SJCRH30 (cell line): ENCODE measurements around the gene PTPRN. TPM values are rescaled to one million over a fixed set of nuclear protein-coding genes. Genes with fewer than 3 reads are reported as not detected.
A peak's percentile ranks its signal among the peaks of the same experiment; 100 is the strongest.
"Not testable (repeated sequence)": the region's sequence is repeated elsewhere in the genome, so short reads cannot be mapped to it uniquely, and the experiment has no call there.

Source experiments
- DNase-seq, 2 experiments: peaks; one replicate each; pipeline ENCODE4 v3.0.0-alpha.2; 2015 to 2020
- H3K27ac ChIP-seq: fragments of 250-450 bp; sonication (Bioruptor Pico); 2 replicates; pipeline ENCODE4 v1.5.1; 2020; ENCODE audit warnings: mild to moderate bottlenecking, moderate library complexity
- H3K27me3 ChIP-seq: fragments of 250-450 bp; sonication (Bioruptor Pico); 2 replicates; pipeline ENCODE4 v1.5.1; 2020; ENCODE audit warnings: mild to moderate bottlenecking, moderate library complexity
- H3K36me3 ChIP-seq: fragments of 250-450 bp; sonication (Bioruptor Pico); 2 replicates; pipeline ENCODE4 v1.5.1; 2020; ENCODE audit warnings: mild to moderate bottlenecking, moderate library complexity
- H3K4me1 ChIP-seq: fragments of 250-450 bp; sonication (Bioruptor Pico); 2 replicates; pipeline ENCODE4 v1.5.1; 2020; ENCODE audit warnings: mild to moderate bottlenecking, moderate library complexity
- H3K4me3 ChIP-seq: fragments of 250-450 bp; sonication (Bioruptor Pico); 2 replicates; pipeline ENCODE4 v1.5.1; 2020; ENCODE audit warnings: mild to moderate bottlenecking, moderate library complexity
- H3K9me3 ChIP-seq: fragments of 250-450 bp; sonication (Bioruptor Pico); replicated peaks from 2 replicates; pipeline ENCODE4 v1.5.1; 2020; ENCODE audit warnings: mild to moderate bottlenecking, moderate library complexity
- total RNA-seq: library from RNA; depleted of rRNA; stranded (reverse); fragments of >200 nt; shearing (Covaris generic); gene quantifications from 2 replicates; pipeline ENCODE4 v1.2.3, GENCODE V29; 2014

Gene PTPRN
- total RNA-seq, 1 experiment from 2014 or later: not detected

DNA sequence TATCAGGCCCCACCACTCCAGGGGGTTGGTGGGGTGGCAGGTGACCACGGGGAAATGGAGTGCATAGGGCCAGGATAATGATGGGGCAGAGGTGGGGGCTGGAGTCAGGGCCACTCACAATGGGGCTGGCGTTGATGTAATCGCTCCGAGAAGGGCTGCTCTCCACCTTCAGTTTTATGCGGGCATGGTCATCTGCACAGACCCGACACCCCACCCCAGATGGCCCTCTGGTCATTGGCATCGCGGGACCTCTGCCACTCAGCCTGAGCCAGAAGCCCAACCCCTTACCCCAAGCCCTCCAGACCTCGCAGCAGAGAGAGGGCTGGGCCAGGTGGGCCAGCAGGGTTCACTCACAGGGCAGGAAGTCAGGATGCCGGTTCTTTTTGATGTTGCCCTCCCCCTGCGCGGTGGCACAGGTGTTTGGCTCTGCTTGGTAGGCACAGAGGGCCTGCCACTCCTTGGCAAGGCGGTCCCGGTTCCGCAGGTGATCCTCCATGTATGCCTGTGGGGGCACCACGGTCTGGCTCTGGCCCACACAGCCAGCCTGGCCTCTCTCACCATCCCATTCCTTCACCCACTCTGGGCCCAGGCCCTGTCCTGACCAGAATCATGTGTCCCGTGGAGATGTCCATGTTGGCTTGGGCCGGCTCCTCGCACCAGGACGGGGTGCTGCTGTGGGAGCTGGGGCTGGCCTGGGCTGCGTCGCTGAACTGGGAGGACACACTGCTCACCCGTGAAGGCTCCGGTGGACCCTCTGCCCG is 12.4 kb downstream of the PTPRN start:
- DNase-seq: no peak

DNA sequence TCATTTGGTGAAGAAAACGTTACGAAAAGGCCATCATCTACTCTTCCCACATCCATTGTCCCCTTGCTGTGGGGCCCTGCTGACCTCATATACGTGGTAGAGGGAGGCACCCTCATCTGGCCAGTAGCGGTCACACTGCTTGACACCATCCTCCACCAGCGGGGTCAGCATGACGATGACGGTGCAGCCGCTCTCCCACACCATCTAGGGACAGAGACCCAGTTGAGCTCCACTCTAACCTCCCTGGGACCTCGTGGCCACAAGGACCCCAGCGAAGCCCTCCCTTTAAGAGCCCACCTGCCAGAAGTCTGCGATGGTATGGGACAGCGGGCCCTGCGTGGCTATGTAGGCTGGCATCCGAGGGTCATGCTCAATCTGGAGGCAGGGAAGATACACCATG is 13.1 kb downstream of the PTPRN start:
- no peak overlapping the region for H3K4me3 ChIP-seq
- H3K4me1 ChIP-seq: peaks cover 8% of the 10 kb centered on the region
- H3K27me3 ChIP-seq: peaks cover 22% of the 10 kb centered on the region
- no peak overlapping the region for H3K27ac ChIP-seq
- no peak for DNase-seq
- H3K9me3 ChIP-seq: no peaks in the 10 kb centered on the region
- no peaks in the 10 kb centered on the region for H3K36me3 ChIP-seq

More for the DNA sequence above, 12.4 kb downstream of the PTPRN start:
- no peaks in the 10 kb centered on the region for H3K9me3 ChIP-seq
- peaks cover 23% of the 10 kb centered on the region for H3K27me3 ChIP-seq
- no peak overlapping the region for H3K27ac ChIP-seq
- H3K4me3 ChIP-seq: no peak overlapping the region
- H3K36me3 ChIP-seq: no peaks in the 10 kb centered on the region
- peaks cover 8% of the 10 kb centered on the region for H3K4me1 ChIP-seq

DNA sequence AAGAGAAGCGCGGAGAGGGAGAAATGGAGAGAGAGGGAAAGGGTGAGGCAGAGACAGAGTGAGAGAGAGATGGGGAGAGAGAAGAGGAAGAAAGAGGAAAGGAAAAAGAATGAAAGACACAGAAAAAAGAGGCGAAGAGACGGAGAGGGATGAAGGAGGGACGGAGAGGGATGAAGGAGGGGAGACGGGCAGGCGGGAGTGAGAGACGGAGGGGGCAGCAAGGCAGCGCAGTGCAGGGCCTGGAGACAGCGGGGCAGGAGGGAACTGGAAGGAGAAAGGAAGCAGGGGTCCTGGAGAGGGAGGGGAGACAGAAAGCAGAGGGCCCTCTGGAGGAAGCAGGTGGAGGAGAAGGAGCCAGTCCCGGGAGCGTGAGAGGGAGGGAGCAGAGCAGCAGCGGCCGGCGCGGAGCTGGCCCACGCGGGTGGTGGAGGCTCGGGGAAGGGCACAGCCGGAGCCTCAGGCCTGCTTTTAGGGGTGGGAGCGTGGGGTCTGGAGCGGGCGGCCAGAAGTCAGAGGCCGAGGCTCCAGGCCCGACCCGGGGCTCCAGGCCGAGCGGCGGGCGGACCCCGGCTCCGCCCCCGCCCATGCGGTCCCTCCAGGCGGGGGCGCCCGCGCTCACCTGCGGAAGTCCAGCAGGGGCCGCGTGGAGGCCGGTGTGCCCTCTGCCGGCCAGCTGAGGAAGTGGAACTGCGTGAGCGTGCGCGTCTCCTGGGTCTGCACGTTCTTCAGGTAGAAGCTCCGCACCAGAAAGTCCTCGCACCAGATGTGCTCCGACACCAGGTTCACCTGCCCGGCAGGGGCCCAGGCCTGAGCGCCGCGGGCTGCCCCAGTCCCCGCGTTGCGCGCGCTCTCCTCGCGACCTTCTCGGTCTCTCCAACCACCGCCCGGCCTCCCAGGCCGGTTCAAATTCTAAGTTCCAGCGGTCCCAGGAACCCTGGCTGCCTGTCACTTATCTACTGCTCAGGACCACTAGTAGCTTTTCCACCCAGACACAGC is 14.5 kb downstream of the PTPRN start:
- Histone ChIP-seq H3K4me3 (peak overlapping the region; percentile 67), H3K4me1 (peaks cover 8% of the 10 kb centered on the region), H3K27me3 (peaks cover 17% of the 10 kb centered on the region), H3K27ac (peak overlapping the region; percentile 12; the same call in 1 of the 2 replicates), H3K36me3 (no peaks in the 10 kb centered on the region), H3K9me3 (no peaks in the 10 kb centered on the region)
- DNase-seq: peak; percentile 70 to 83

DNA sequence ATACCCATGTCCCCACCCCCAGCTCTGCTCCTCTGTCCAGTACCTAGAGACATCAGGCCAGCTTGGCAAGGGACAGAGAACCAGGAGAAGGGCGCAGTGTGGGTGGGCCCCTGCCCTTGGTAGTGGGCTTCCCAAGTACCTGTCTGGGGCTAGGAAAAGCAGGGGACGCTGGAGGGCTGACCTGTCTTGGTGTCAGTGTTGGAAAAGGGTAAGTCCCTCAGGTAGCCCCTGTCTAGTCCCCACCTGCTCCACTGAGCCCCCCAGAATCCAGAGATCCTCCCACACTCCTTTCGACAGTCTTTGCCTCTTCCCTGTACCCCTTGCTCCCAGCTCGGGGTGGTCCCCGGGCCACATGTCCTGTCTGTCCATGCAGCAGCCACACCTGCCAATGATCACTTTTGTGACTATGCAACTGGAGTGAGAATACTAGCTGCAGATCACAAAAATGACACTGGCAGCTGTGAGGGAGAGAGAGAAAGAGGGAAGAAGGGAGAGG is 15.4 kb downstream of the PTPRN start:
- Histone ChIP-seq H3K27ac (no peak overlapping the region), H3K36me3 (no peaks in the 10 kb centered on the region), H3K9me3 (no peaks in the 10 kb centered on the region), H3K4me3 (peak overlapping the region; percentile 67), H3K4me1 (peaks cover 8% of the 10 kb centered on the region), H3K27me3 (peaks cover 9% of the 10 kb centered on the region)
- peak; percentile 33 to 62 for DNase-seq

DNA sequence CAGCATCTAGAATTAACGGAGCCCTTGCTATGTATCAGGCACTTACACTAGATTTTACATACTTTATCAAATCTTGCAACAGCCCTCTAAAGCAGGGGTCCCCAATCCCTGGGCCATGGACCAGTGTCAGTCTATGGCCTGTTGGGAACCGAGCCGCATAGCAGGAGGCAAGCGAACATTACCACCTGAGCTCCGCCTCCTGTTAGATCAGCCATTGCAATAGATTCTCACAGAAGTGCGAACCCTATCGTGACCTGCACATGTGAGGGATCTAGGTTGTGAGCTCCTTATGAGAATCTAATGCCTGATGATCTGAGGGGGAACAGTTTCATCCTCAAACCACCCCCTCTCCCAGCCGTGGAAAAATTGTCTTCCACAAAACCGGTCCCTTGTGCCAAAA is 16.6 kb downstream of the PTPRN start:
- H3K27ac ChIP-seq: no peak overlapping the region
- peaks cover 8% of the 10 kb centered on the region for H3K4me1 ChIP-seq
- no peaks in the 10 kb centered on the region for H3K9me3 ChIP-seq
- H3K4me3 ChIP-seq: no peak overlapping the region
- DNase-seq: no peak
- H3K27me3 ChIP-seq: peaks cover 5% of the 10 kb centered on the region; the same call in 1 of the 2 replicates
- no peaks in the 10 kb centered on the region for H3K36me3 ChIP-seq

DNA sequence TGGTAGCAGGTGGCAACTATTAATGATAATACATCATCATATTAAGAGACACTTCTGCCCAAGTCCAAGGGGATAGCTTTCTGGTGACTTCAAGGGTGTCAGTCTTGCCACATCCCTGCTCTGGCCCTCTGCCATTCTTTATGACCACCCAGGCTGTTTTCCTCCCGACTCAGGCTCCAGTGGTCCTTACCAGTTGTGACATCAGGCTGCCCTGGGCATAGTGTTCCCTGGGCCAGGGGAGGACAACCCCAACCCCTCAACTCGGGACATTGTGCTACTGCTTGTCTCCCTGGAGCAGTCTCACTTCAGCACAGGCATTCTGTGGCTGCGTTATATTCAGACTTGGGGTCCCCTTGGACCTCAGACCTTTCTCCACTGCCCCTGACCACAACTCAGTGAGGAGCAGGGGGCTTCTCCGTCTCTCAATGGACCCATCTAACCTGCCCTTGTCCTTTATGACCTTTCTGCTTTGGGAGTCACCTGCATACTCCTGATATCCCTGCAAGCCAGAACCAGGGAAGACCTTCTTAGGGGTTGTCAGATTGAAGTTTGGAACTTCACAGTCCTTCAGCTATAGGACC is 17.2 kb downstream of the PTPRN start:
- H3K4me3 ChIP-seq: no peak overlapping the region
- no peaks in the 10 kb centered on the region for H3K36me3 ChIP-seq
- peaks cover 8% of the 10 kb centered on the region for H3K4me1 ChIP-seq
- H3K9me3 ChIP-seq: no peaks in the 10 kb centered on the region
- no peak for DNase-seq
- H3K27me3 ChIP-seq: peaks cover 5% of the 10 kb centered on the region; the same call in 1 of the 2 replicates
- H3K27ac ChIP-seq: no peak overlapping the region

DNA sequence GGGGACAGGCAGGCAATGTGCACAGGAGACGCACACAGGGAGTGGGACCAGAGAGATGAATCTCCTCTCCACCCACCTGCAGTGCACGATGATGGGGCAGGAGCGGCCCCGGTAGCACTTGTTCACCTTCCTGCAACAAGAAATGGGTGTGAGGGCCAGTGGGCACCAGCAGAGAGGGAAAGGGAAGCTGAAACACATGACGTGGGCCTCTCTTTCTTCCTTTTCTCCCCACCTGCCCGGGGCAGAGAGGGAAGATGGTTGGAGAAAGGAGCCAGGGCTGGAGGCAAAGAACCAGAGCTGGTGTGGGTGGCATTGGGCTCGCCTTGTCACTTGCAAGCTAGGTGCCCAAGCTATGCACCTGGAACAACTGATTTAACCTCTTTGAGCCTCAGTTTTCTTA is 17.8 kb downstream of the PTPRN start:
- DNase-seq: no peak
- H3K9me3 ChIP-seq: no peaks in the 10 kb centered on the region
- H3K27ac ChIP-seq: no peak overlapping the region

DNA sequence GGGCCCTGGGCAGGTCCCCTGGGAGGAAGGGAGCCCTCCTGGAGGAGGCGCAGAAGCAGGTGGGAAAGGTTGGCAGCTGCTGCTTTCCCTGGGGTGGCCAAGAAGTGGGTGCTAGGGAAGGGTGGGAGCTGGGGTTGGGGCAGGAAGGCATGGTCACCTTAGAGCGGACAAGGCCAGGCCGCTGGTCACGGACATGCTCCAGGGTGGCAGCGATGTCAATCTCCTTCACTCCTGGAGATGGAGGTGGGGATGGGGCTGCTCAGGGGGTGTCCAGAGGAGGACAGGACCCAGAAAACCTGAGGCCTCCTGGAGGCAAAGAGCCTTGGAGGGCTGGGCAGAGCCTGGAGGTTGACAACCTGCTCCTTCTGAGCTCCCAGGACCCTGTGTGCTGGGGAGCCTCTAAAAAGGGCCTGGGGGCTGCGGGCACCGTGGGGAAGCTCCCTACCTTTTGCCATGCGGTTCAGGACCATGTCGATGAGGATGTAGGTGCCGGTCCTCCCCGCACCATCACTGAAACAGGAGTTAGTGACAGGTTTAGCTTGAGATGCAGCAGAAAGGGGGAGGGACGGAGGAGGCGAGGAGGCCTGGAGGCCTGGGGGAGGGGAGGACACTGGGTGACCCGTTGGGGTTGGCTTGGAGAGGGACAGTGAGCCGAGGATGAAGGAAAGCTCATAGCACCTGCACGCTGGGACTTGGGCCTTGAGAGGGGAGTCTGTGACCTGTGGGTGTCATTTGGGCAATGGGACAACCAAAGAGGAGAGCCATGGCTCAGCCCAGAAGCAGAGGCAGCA is 18.6 kb downstream of the PTPRN start:
- H3K27ac ChIP-seq: no peak overlapping the region
- peaks cover 8% of the 10 kb centered on the region for H3K4me1 ChIP-seq

More for the DNA sequence above, 17.8 kb downstream of the PTPRN start:
- Histone ChIP-seq H3K27me3 (peaks cover 5% of the 10 kb centered on the region; the same call in 1 of the 2 replicates), H3K4me3 (no peak overlapping the region), H3K36me3 (no peaks in the 10 kb centered on the region), H3K4me1 (peaks cover 8% of the 10 kb centered on the region)

DNA sequence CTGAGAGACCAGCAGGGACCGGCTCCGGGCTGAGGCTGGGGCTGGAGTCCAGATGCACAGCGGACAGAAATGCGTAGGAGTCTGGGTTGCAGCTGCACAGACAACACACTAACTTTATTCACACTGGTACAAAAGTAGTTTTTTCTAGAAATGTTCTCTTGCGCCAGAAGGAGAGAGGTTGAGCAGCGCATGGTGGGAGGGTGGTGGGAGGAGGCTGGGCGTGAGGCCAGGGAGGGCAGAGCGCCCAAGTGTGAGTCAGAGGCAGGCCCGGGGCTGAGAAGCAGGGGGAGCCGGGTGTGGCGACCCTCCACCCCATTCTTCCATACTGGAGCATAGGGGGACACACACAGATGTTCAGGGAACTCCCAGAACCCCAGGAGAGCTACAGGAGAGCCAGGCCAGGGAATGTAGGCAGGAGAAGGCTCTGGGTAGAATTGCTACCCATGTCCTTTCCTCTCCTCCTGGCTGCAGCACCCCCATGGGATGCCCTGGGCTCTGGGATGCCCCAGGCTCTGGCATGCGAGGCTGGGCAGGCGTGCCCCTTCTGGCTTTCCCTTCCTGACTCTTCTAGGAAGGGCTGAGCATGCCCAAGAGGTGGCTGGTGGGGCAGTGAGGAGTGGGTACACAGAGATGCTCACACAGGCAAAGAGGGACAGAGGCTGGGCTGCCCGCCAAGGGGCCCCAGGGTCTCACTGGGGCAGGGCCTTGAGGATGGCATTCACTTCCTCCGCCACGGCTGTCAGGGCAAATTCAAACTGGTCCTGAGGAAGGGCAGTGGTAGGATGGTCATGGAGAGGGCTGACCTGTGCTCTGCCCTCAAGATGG is 19.5 kb downstream of the PTPRN start:
- peak; percentile 27 to 34 for DNase-seq
- H3K4me3 ChIP-seq: no peak overlapping the region
- peaks cover 8% of the 10 kb centered on the region for H3K4me1 ChIP-seq
- H3K36me3 ChIP-seq: no peaks in the 10 kb centered on the region
- no peaks in the 10 kb centered on the region for H3K9me3 ChIP-seq
- no peak overlapping the region for H3K27ac ChIP-seq
- peaks cover 5% of the 10 kb centered on the region; the same call in 1 of the 2 replicates for H3K27me3 ChIP-seq

More for the DNA sequence above, 18.6 kb downstream of the PTPRN start:
- H3K36me3 ChIP-seq: no peaks in the 10 kb centered on the region
- no peak for DNase-seq
- H3K4me3 ChIP-seq: no peak overlapping the region
- H3K9me3 ChIP-seq: no peaks in the 10 kb centered on the region
- peaks cover 5% of the 10 kb centered on the region; the same call in 1 of the 2 replicates for H3K27me3 ChIP-seq

DNA sequence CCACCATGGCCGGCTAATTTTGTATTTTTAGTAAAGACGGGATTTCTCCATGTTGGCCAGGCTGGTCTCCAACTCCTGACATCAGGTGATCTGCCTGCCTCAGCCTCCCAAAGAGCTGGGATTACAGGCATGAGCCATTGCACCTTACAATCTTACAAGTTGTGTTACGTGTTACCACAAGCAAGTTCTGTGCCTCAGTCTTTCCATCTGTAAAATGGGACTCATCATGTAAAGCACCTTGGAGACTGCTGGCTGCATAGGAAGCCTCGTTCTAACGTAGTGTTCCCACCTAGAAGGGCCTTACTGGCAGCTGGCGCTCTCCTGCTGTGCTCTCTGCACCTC is 20.0 kb downstream of the PTPRN start:
- Histone ChIP-seq H3K27me3 (peaks cover 5% of the 10 kb centered on the region; the same call in 1 of the 2 replicates), H3K4me3 (no peak overlapping the region), H3K27ac (no peak overlapping the region), H3K36me3 (no peaks in the 10 kb centered on the region), H3K9me3 (no peaks in the 10 kb centered on the region), H3K4me1 (peaks cover 6% of the 10 kb centered on the region)
- no peak for DNase-seq

DNA sequence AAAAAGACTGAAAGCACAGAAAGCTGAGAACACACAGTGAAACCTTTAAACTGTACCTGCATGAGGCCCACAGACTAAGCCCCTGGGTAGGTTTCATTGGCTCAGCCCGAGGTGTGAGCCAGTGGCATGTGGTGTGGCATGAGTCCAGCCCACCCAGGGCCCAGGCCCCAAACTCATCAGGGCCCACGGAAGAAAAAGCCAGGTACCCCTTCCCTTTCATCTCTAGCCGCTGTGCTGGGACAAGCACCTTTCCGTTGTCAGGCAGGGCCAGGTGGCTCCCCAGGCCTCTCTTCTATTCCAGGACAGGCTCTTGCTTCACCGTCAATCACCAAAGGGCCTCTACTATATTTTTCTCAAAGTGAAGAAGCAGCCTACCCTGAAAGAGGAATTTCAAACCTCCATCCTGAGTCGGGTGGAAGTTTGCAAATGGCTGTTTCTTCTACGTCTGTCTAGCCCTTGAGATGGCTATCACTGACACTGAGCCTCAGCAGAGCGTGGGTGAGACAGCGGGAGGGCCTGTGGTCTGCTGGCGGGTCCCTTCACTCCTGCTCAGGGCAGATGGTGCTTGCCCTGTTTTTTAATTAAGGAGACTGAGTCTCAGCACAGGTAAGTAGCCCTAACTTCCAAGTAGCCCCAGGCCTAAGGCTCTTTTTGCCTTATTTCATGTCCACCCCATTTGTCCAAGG is 21.5 kb downstream of the PTPRN start:
- Histone ChIP-seq H3K9me3 (no peaks in the 10 kb centered on the region), H3K27me3 (peaks cover 5% of the 10 kb centered on the region; the same call in 1 of the 2 replicates), H3K27ac (no peak overlapping the region), H3K4me3 (no peak overlapping the region), H3K4me1 (no peaks in the 10 kb centered on the region), H3K36me3 (no peaks in the 10 kb centered on the region)
- no peak for DNase-seq

DNA sequence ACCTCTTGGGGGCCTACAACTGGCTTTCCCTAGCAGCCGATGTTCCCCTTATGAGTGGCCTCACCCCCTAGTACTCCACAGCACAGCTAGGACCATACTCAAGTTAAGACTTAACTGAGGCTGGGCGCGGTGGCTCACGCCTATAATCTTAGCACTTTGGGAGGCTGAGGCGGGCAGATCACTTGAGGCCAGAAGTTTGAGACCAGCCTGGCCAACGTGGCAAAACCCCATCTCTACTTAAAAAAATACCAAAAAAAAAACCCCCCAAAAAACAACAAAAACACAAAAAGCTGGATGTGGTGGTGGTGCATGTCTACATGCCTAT is 22.1 kb downstream of the PTPRN start:
- not testable (repeated sequence) for H3K4me3 ChIP-seq, H3K36me3 ChIP-seq, DNase-seq, H3K4me1 ChIP-seq, H3K27ac ChIP-seq, H3K9me3 ChIP-seq, H3K27me3 ChIP-seq
